Stimulated activated CD4-positive, alpha-beta T cell treated with anti-CD3 and anti-CD28 coated beads, Interleukin-1b, Interleukin-23, amount 100 ng/mL, for 1 hour (primary cell): ENCODE results near the gene SCARB1.

Source experiments
- DNase-seq, 2 donors: peaks; one replicate each; pipeline ENCODE4 v3.0.0-alpha.2; 2020; ENCODE audit warnings: low read depth in 2 of 2

The SCARB1 gene

GRCh38 chr12:124760560-124760959 is 103.1 kb downstream of the SCARB1 start:
- no peak for DNase-seq

DNA sequence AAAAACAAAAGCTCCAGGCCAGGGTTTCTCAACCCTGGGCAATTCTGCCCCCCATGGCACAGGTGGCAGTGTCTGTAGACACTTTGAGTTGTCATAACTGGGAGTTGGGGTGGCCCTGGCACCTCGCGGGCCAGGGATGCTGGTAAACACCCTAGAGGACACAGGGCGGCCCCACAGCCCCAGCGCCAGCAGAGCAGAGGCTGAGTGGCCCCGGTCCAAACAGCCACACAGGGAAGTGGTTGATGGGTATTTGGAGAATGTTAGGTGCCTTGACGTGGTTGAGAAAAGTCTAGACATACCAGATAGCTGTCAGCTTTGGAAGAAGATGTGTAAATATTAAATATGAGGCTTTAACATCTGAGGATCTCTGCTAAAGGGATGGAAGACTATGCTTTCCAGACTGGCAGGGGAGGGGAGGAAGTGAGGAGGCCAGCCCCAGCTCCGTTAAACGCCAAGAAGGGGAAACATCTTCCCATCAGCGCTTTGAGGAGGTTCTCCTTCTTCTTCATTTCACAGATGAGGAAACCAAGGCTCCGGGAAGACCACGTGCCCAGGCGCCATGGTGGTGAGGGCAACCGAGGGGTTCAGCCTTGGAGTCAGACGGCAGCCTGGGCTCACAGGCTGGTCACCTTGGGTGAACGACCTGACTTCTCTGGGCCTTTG is 103.7 kb downstream of the SCARB1 start:
- no peak for DNase-seq

DNA sequence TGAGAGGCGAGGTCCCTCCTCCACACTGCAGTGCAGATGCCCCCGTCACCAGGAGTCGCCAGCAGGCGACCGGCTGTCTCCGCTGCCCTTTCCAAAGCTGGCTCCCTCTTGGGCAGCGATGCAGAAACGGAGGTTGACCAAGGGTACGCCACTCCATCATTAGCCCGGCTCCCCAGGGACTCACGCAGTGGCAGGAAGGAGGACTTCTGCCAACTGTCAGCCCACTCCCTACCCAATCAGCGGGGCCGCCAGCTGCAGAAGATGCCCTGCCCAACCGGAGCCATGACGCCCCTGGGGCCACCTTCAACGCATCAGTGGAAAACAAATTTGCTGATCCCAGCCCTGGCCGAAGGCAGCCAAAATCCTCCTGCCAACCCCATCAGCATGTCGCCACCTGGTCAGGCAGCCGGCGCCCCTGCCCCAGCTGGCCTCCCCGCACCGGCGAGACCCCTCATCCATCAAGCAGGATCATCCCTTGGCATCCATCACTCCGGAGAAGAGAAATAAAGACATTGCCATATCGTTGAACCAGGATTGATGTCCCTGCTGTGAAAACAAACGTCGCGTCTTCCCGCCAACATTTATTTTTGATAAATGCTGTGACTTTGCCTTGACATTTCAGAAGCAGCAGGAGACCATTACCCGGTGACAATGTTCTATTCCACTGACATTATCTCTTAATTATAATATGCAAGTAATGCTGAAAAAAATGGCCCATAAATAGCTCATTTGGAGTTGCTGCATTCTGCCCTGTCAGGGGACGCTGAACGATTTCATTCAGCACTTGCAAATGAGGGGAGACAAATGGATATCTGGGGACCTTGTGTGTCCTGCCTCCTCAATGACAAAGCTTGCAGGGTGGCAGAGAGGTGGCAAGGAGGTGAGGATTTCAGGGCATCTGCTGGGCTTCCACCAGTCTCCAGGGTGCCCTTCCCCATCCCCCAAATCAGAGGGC is 105.1 kb downstream of the SCARB1 start:
- DNase-seq, result no peak

DNA sequence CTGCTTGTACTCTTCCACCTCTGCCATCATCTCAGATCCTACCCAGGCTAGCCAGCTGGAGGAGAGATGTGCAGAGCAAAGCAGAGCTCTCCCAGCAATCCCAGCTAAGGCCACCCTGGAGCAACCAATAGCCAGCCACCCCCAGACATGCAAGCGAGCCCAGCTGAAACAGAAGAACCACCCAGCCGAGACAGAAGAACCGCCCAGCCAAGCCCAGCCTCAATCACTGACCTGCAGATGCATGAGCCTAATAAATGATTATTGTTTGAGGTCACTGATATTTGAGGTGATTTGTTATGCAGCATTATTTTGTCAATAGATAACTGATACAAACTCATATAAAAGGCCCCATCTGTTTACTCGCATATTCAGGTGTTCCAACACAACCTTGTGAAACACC is 106.3 kb downstream of the SCARB1 start:
- no peak for DNase-seq

DNA sequence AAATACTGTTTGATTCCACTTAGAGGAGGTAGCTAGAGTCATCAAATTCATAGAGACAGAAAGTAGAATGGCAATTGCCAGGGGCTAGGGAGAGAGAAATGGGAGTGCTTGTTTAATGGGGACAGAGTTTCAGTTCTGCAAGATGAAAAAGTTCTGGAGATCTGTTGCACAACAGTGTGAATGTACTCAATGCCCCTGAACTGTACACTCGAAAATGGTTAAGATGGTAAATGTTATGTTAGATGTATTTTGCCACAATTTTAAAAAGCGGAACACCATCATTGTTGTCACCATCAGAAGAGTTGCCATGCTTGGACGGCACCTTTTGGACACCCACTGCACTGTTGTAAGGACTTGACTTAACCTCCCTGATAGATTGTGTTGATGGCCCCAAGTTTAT is 106.9 kb downstream of the SCARB1 start:
- DNase-seq, result no peak

- no peak for DNase-seq
Observed at GRCh38 chr12:124756166-124756565, 107.5 kb downstream of the SCARB1 start.

DNA sequence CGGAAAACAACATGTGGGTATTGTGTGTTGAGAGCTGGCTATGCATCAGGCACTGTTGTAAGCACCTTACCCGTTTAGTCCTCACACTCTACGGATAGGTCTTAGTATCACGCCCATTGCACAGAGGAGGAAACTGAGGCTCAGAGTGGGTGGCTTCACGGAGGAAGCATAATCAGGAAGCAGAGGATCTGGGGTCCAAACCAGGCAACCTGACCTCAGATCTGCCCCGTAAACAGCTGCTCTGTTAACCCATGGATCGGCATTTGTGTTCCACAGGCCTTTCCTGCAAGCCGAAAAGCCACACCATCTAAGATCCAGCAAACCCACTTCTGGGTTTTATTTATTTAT is 107.9 kb downstream of the SCARB1 start:
- no peak for DNase-seq

GRCh38 chr12:124754949-124755800 is 108.5 kb downstream of the SCARB1 start:
- DNase-seq, result no peak

- no peak for DNase-seq
Observed at GRCh38 chr12:124754491-124754890, 109.2 kb downstream of the SCARB1 start.

GRCh38 chr12:124753993-124754392 is 109.7 kb downstream of the SCARB1 start:
- DNase-seq, result no peak

GRCh38 chr12:124753228-124753591 is 110.5 kb downstream of the SCARB1 start:
- DNase-seq, result no peak

- DNase-seq, result no peak
Observed at GRCh38 chr12:124752437-124753227, 111.0 kb downstream of the SCARB1 start.

DNA sequence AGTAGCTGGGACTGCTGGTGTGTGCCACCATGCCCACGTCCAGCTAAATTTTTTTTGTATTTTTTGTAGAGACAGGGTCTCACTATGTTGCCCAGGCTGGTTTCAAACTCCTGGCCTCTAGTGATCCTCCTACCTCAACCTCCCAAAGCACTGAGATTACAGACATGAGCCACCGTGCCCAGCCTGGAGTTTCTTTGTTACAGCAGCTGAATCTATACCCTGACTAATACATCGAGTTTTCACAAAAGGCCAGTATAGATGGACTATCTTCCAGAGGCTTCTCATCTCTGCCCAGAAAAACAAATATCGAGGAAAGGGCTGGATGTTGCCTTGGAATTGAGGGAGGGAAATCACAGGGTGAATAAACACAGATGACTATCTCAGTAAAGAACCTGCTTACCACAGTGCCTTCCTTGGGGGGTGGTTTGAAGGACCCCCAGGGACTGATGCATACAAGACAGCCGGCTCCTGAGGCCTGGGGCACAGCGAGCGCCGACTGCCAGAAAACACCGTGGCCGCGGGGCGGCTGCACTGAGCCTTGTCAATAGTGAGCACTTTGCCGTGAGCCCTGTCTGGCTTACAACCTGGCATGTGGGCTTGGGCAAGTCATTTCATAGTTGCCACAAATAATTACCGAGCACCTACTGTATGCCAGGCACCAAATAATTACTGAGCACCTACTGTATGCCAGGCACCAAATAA is 111.9 kb downstream of the SCARB1 start:
- no peak for DNase-seq

- DNase-seq, result no peak
Observed at GRCh38 chr12:124750787-124751471, 112.7 kb downstream of the SCARB1 start.

DNA sequence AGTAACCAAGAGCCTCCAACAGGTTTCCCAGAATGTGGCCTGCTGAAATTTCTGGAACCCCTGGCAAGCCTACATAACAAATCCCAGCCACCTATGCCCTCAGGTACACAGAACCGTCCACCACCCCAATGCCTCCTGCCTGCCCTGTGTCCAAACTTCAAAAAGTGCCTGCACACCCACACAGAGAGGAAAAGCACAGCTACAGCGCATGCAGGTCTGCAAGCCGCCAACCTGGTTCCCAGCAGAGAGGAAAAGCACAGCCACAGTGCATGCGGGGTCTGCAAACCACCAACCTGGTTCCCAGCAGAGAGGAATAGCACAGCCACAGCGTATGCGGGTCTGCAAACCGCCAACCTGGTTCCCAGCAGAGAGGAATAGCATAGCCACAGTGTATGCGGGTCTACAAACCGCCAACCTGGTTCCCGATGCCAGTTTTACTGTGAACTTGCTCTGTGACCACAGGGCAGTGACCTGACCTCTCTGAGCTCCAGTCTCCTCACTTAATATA is 113.5 kb downstream of the SCARB1 start:
- DNase-seq, result no peak

- no peak for DNase-seq
Observed at GRCh38 chr12:124749725-124750124, 113.9 kb downstream of the SCARB1 start.

- no peak for DNase-seq
Observed at GRCh38 chr12:124747426-124748161, 116.1 kb downstream of the SCARB1 start.

DNA sequence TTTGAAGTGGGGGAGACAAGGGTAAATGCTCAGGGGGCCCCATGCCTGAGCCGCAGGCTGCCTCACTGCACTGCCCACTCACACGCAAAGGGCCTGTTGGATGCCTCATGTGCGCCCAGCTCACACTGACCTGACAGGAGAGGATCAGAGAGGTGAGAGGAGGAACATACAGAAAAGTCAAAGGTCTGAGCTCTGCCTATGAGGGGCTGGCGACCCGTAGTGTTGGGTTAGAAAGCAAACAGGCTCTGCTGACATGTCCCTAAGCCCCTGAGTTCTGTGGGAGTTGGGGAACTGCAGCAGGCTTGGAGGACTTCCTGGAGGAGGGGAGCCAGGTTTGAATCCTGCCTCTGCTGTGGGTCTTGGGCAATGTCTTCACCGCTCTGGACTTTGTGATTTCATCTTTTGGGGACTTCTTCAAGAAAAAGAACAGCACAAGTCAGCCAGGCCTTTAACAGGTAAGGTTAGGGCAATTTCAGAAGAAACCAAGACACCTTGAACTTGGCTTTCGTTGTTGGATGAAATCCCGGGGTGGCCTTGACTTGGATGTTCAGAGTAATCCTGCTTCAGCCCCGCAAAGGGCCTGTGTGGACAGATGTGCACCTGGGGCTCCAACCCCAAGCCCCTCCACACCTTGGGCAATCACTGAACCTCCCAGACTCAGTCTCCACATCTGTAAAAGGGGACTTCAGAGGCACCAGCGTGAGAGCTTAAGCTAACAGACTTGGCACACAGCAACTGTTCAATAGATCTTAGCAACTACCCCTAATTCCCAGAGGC is 116.8 kb downstream of the SCARB1 start:
- DNase-seq, result no peak
